H9 (cell line): ENCODE data around the gene KIF1A. TPM values are rescaled to one million over a fixed set of nuclear protein-coding genes. Genes with fewer than 3 reads are reported as not detected.

ENCODE experiments used
- DNase-seq: peaks from one replicate; pipeline ENCODE4 v3.0.0-alpha.2; 2017
- H2AFZ ChIP-seq: one replicate; pipeline ENCODE4 v1.6.1; 2013; ENCODE audit warnings: mild to moderate bottlenecking, low read length, control low read depth, moderate library complexity
- H2AK5ac ChIP-seq: 2 replicates; pipeline ENCODE4 v1.6.1; 2013; ENCODE audit warnings: low read length, control low read depth, mixed read lengths; ENCODE audit not compliant: insufficient read length
- H2BK120ac ChIP-seq: one replicate; pipeline ENCODE4 v1.6.1; 2013; ENCODE audit warnings: low read depth, mild to moderate bottlenecking, low read length, control low read depth, inconsistent platforms; ENCODE audit not compliant: poor library complexity, severe bottlenecking
- H2BK12ac ChIP-seq: 2 replicates; pipeline ENCODE4 v1.6.1; 2013; ENCODE audit warnings: low read length, control low read depth, mixed read lengths, low read depth; ENCODE audit not compliant: insufficient read length
- H2BK15ac ChIP-seq: 2 replicates; pipeline ENCODE4 v1.6.1; 2013; ENCODE audit warnings: low read depth, low read length, control low read depth
- H2BK20ac ChIP-seq: one replicate; pipeline ENCODE4 v1.6.1; 2013; ENCODE audit warnings: low read depth, mild to moderate bottlenecking, low read length, control low read depth, inconsistent platforms; ENCODE audit not compliant: poor library complexity, severe bottlenecking
- H2BK5ac ChIP-seq: 2 replicates; pipeline ENCODE4 v1.6.1; 2013; ENCODE audit warnings: low read length, control low read depth, mixed read lengths; ENCODE audit not compliant: insufficient read length
- H3K14ac ChIP-seq: 2 replicates; pipeline ENCODE4 v1.6.1; 2013; ENCODE audit warnings: low read length, control low read depth; ENCODE audit not compliant: insufficient read depth
- H3K18ac ChIP-seq: 2 replicates; pipeline ENCODE4 v1.6.1; 2013; ENCODE audit warnings: low read depth, mild to moderate bottlenecking, mixed read lengths, low read length, control low read depth; ENCODE audit not compliant: insufficient read length
- H3K23ac ChIP-seq: 2 replicates; pipeline ENCODE4 v1.6.1; 2013; ENCODE audit warnings: low read length, control low read depth, mixed read lengths, low read depth; ENCODE audit not compliant: insufficient read length
- H3K23me2 ChIP-seq: 2 replicates; pipeline ENCODE4 v1.6.1; 2013; ENCODE audit warnings: low read depth, mild to moderate bottlenecking, mixed read lengths, low read length, control low read depth; ENCODE audit not compliant: insufficient read length, poor library complexity, severe bottlenecking
- H3K27ac ChIP-seq: 2 replicates; pipeline ENCODE4 v1.5.1; 2013; ENCODE audit warnings: low read length, control low read depth, mixed read lengths, low read depth; ENCODE audit not compliant: insufficient read length
- H3K27me3 ChIP-seq: 2 replicates; pipeline ENCODE4 v1.6.1; 2013; ENCODE audit warnings: low read length, control low read depth, inconsistent platforms; ENCODE audit not compliant: insufficient read depth
- H3K4ac ChIP-seq: 2 replicates; pipeline ENCODE4 v1.6.1; 2013; ENCODE audit warnings: low read depth, mild to moderate bottlenecking, control low read depth, inconsistent platforms, low read length, moderate library complexity
- H3K4me1 ChIP-seq: 2 replicates; pipeline ENCODE4 v1.6.1; 2013; ENCODE audit warnings: low read length, control low read depth, inconsistent platforms; ENCODE audit not compliant: insufficient read depth
- H3K4me2 ChIP-seq: 2 replicates; pipeline ENCODE4 v1.6.1; 2013; ENCODE audit warnings: low read length, control low read depth, mixed read lengths; ENCODE audit not compliant: insufficient read length, insufficient read depth
- H3K56ac ChIP-seq: 2 replicates; pipeline ENCODE4 v1.6.1; 2013; ENCODE audit warnings: low read depth, mild to moderate bottlenecking, mixed read lengths, low read length, control low read depth; ENCODE audit not compliant: insufficient read length
- H3K79me1 ChIP-seq: 2 replicates; pipeline ENCODE4 v1.6.1; 2013; ENCODE audit warnings: low read depth, mild to moderate bottlenecking, moderate library complexity, low read length, control low read depth, inconsistent platforms; ENCODE audit not compliant: insufficient read depth, poor library complexity, severe bottlenecking
- H3K79me2 ChIP-seq: 2 replicates; pipeline ENCODE4 v1.6.1; 2013; ENCODE audit warnings: low read length, control low read depth, inconsistent platforms; ENCODE audit not compliant: insufficient read depth
- H3K9ac ChIP-seq: 2 replicates; pipeline ENCODE4 v1.6.1; 2013; ENCODE audit warnings: low read length, control low read depth, mixed read lengths; ENCODE audit not compliant: insufficient read length; ENCODE audit errors: extremely low read depth
- H3K9me3 ChIP-seq: one replicate; pipeline ENCODE4 v1.6.1; 2013; ENCODE audit warnings: low read depth, low read length, inconsistent platforms; ENCODE audit not compliant: control insufficient read depth
- H3T11ph ChIP-seq: one replicate; pipeline ENCODE4 v1.6.1; 2013; ENCODE audit warnings: mild to moderate bottlenecking, low read length, control low read depth, inconsistent platforms
- H4K20me1 ChIP-seq: one replicate; pipeline ENCODE4 v1.6.1; 2013; ENCODE audit not compliant: control insufficient read depth, insufficient read length, insufficient read depth
- H4K5ac ChIP-seq: 2 replicates; pipeline ENCODE4 v1.6.1; 2013; ENCODE audit warnings: low read depth, mild to moderate bottlenecking, mixed read lengths, low read length, control low read depth; ENCODE audit not compliant: insufficient read length
- H4K8ac ChIP-seq: replicated peaks from 2 replicates; pipeline ENCODE4 v1.6.1; 2013; ENCODE audit warnings: low read length, control low read depth, mixed read lengths, low read depth; ENCODE audit not compliant: insufficient read length
- H4K91ac ChIP-seq: 2 replicates; pipeline ENCODE4 v1.6.1; 2013; ENCODE audit warnings: low read depth, mild to moderate bottlenecking, moderate library complexity, mixed read lengths, low read length, control low read depth; ENCODE audit not compliant: insufficient read length
- H3K27ac Mint-ChIP-seq, 3 experiments: 2 replicates in 2 of 3; 3 replicates in 1 of 3; pipeline ENCODE4 v1.8.0; 2020 to 2021; ENCODE audit warnings: mixed read lengths in 3 of 3, mild to moderate bottlenecking in 1 of 3, moderate library complexity in 1 of 3
- H3K27me3 Mint-ChIP-seq: 2 replicates; pipeline ENCODE4 v1.8.0; 2021; ENCODE audit warnings: low read depth, mild to moderate bottlenecking, moderate library complexity, mixed read lengths
- H3K36me3 Mint-ChIP-seq, 3 experiments: 2 replicates in 2 of 3; 3 replicates in 1 of 3; pipeline ENCODE4 v1.8.0; 2020 to 2021; ENCODE audit warnings: low read depth in 3 of 3, mixed read lengths in 3 of 3; ENCODE audit not compliant: insufficient read depth in 1 of 3
- H3K4me1 Mint-ChIP-seq, 2 experiments: 2 replicates each; pipeline ENCODE4 v1.8.0; 2020; ENCODE audit warnings: mixed read lengths in 2 of 2
- H3K4me3 Mint-ChIP-seq, 2 experiments: 2 replicates in 1 of 2; 3 replicates in 1 of 2; pipeline ENCODE4 v1.8.0; 2020 to 2021; ENCODE audit warnings: mild to moderate bottlenecking in 2 of 2, mixed read lengths in 2 of 2, moderate library complexity in 1 of 2
- H3K9me3 Mint-ChIP-seq, 2 experiments: 2 replicates in 1 of 2; 3 replicates in 1 of 2; pipeline ENCODE4 v1.8.0; 2020; ENCODE audit warnings: mild to moderate bottlenecking in 2 of 2, mixed read lengths in 2 of 2, moderate library complexity in 1 of 2
- WGBS: extraction: QIAGEN DNeasy Blood & Tissue Kit; methylation state at CpG from one replicate; pipeline ENCODE4 v1.1.7; 2013; ENCODE audit warnings: missing lambda C conversion rate, low lambda C conversion rate, mixed read lengths; ENCODE audit not compliant: insufficient read length; ENCODE audit errors: extremely low coverage; 5-methylcytosine and 5-hydroxymethylcytosine counted together
- total RNA-seq: library from RNA; stranded (reverse); gene quantifications from 2 replicates; pipeline ENCODE4 v1.2.1, GENCODE V29; 2021
- TF ChIP-seq, protein P1 (sequence below): fragments of 200-600 bp; sonication (generic); conservative IDR thresholded peaks from 3 replicates; pipeline ENCODE4 v1.8.0; 2021; ENCODE audit warnings: antibody characterized with exemption, mild to moderate bottlenecking

KIF1A gene
- total RNA-seq, 1 experiment from 2014 or later, result 204 TPM

DNA sequence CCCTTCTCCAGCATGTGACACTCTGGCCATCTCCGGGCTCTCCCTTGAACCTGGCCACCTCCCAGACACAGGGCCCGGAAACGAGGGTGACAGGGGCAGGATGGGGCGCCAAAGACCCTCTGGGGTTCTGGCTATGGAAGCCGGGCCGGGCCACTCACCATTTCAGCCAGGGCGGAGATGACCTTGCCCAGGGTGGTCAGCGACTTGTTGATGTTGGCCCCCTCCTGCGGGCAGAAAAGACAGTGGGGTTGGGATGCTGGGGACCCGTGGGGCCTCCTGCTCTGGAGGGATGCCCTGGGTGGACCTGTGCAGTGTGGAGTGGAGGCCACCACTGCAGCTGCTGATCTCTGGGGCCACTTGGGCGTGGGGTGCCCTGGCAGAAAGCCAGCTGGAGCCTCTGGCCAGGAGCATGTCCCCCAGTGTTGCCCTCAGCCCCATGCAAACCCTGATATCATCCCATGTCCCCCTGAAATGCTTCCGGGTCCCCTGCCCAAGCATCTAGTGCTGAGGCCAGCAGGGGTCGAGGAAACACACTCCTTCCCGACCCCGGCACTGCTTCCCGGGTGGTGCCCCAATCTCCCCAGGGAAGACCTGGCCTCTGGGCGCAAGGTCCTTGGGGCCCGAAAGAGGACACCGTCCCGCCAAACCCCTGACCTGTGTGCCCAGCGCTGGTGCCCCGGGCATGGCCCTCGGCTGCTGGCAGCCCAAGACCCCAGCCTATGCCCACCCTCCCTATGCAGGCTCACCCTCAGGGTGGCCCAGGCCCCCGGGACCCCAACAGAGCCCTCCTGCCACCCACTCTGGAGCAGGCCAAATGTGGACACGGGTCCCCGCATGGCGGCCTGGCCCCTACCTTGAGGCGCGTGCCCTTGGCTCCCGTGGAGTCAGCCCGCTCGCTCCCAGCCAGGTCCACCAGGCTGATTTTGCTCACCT, 36.9 kb downstream of the KIF1A start:
- H3K27ac ChIP-seq, result no peak overlapping the region
- no peaks in the 10 kb centered on the region for H3K27me3 ChIP-seq
- no peak overlapping the region for H2AK5ac ChIP-seq
- H3K4ac ChIP-seq, result no peak overlapping the region
- no peak overlapping the region for H3K23ac ChIP-seq
- H3K56ac ChIP-seq, result no peak overlapping the region
- Mint-ChIP-seq H3K9me3 (no peaks in the 10 kb centered on the region), H3K36me3 (peaks cover 6 to 40% (median 37%) of the 10 kb centered on the region in 3 experiments), H3K4me3 (no peak overlapping the region), H3K27ac (no peak overlapping the region; a peak in 1 of 7 replicates), H3K27me3 (no peaks in the 10 kb centered on the region), H3K4me1 (no peaks in the 10 kb centered on the region)
- H3K14ac ChIP-seq, result no peak overlapping the region; the same call in 1 of the 2 replicates
- DNase-seq, result no peak
- no peak overlapping the region for H3K18ac ChIP-seq
- no peak overlapping the region for H2AFZ ChIP-seq
- no peak overlapping the region for H4K8ac ChIP-seq
- TF ChIP-seq, protein P1, sequence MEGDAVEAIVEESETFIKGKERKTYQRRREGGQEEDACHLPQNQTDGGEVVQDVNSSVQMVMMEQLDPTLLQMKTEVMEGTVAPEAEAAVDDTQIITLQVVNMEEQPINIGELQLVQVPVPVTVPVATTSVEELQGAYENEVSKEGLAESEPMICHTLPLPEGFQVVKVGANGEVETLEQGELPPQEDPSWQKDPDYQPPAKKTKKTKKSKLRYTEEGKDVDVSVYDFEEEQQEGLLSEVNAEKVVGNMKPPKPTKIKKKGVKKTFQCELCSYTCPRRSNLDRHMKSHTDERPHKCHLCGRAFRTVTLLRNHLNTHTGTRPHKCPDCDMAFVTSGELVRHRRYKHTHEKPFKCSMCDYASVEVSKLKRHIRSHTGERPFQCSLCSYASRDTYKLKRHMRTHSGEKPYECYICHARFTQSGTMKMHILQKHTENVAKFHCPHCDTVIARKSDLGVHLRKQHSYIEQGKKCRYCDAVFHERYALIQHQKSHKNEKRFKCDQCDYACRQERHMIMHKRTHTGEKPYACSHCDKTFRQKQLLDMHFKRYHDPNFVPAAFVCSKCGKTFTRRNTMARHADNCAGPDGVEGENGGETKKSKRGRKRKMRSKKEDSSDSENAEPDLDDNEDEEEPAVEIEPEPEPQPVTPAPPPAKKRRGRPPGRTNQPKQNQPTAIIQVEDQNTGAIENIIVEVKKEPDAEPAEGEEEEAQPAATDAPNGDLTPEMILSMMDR, result no peak
- no peak overlapping the region for H3T11ph ChIP-seq
- no peak overlapping the region for H3K9ac ChIP-seq
- H3K23me2 ChIP-seq, result no peaks in the 10 kb centered on the region
- no peak overlapping the region for H4K91ac ChIP-seq
- H2BK20ac ChIP-seq, result no peak overlapping the region
- no peak overlapping the region for H2BK5ac ChIP-seq
- no peak overlapping the region for H2BK120ac ChIP-seq
- no CpG with 5 or more reads among the region's 32 CpGs for WGBS
- peaks cover 4% of the 10 kb centered on the region for H3K79me1 ChIP-seq
- no peak overlapping the region for H3K4me2 ChIP-seq
- no peak overlapping the region for H4K5ac ChIP-seq
- no peak overlapping the region for H2BK15ac ChIP-seq
- H3K9me3 ChIP-seq, result no peaks in the 10 kb centered on the region
- no peaks in the 10 kb centered on the region for H3K4me1 ChIP-seq
- H4K20me1 ChIP-seq, result no peaks in the 10 kb centered on the region
- H3K79me2 ChIP-seq, result no peaks in the 10 kb centered on the region; the same call in 1 of the 2 replicates
- H2BK12ac ChIP-seq, result no peak overlapping the region
